ENCODE results near the gene PIP5K1C.
"Not testable (repeated sequence)": the region's sequence is repeated elsewhere in the genome, so short reads cannot be mapped to it uniquely, and the experiment has no call there.

The PIP5K1C gene

GRCh38 chr19:3669082-3669946, 31.0 kb downstream of the PIP5K1C start:
- in situ Hi-C loops (cut with HindIII; ENCODE audit: low pct_ligation_motif_present, low sequenced_read_pairs) = no loop called here
- Histone ChIP-seq H3K27me3 (replicated peaks) (no peaks in the 10 kb centered on the region), H3K27ac (no peak overlapping the region), H3K4me3 (ENCODE audit: low read depth, low read length) (no peak overlapping the region), H3K36me3 (replicated peaks) (peaks cover 5% of the 10 kb centered on the region)
- no peak for TF ChIP-seq CTCF (IDR thresholded peaks at IDR 0.05; ENCODE audit: low read depth, low read length, missing control alignments)
- DNase-seq = no peak

GRCh38 chr19:3668331-3669081, 31.8 kb downstream of the PIP5K1C start:
- in situ Hi-C loops (cut with HindIII; ENCODE audit: low pct_ligation_motif_present, low sequenced_read_pairs) = no loop called here
- H3K4me3 ChIP-seq (ENCODE audit: low read depth, low read length) = no peak overlapping the region
- TF ChIP-seq CTCF (IDR thresholded peaks at IDR 0.05; ENCODE audit: low read depth, low read length, missing control alignments) = no peak
- peaks cover 5% of the 10 kb centered on the region for H3K36me3 ChIP-seq (replicated peaks)
- no peak for DNase-seq
- no peaks in the 10 kb centered on the region for H3K27me3 ChIP-seq (replicated peaks)
- no peak overlapping the region for H3K27ac ChIP-seq

GRCh38 chr19:3667766-3668165, 32.5 kb downstream of the PIP5K1C start:
- in situ Hi-C loops (cut with HindIII; ENCODE audit: low pct_ligation_motif_present, low sequenced_read_pairs) = no loop called here
- DNase-seq = no peak
- TF ChIP-seq CTCF (IDR thresholded peaks at IDR 0.05; ENCODE audit: low read depth, low read length, missing control alignments) = no peak
- H3K27ac ChIP-seq = no peak overlapping the region
- no peak overlapping the region for H3K4me3 ChIP-seq (ENCODE audit: low read depth, low read length)
- peaks cover 5% of the 10 kb centered on the region for H3K36me3 ChIP-seq (replicated peaks)
- H3K27me3 ChIP-seq (replicated peaks) = no peaks in the 10 kb centered on the region

GRCh38 chr19:3667037-3667638, 33.1 kb downstream of the PIP5K1C start:
- peaks cover 5% of the 10 kb centered on the region for H3K36me3 ChIP-seq (replicated peaks)
- no peak overlapping the region for H3K4me3 ChIP-seq (ENCODE audit: low read depth, low read length)
- in situ Hi-C loops (cut with HindIII; ENCODE audit: low pct_ligation_motif_present, low sequenced_read_pairs) = no loop called here
- H3K27ac ChIP-seq = no peak overlapping the region
- no peaks in the 10 kb centered on the region for H3K27me3 ChIP-seq (replicated peaks)
- no peak for DNase-seq
- TF ChIP-seq CTCF (IDR thresholded peaks at IDR 0.05; ENCODE audit: low read depth, low read length, missing control alignments) = no peak

- H3K27ac ChIP-seq; in situ Hi-C loops (cut with HindIII; ENCODE audit: low pct_ligation_motif_present, low sequenced_read_pairs); DNase-seq; H3K4me3 ChIP-seq (ENCODE audit: low read depth, low read length); H3K27me3 ChIP-seq (replicated peaks): not testable (repeated sequence)
- peaks cover 10% of the 10 kb centered on the region for H3K36me3 ChIP-seq (replicated peaks)
Measured at GRCh38 chr19:3666545-3666856, 33.8 kb downstream of the PIP5K1C start.
